Tibial artery (tissue), 4 donors: ENCODE data around the gene SH3D21.

Source experiments
- DNase-seq, 2 donors: peaks; one replicate each; pipeline ENCODE4 v3.0.0-alpha.2; 2019
- H3K27ac ChIP-seq, 2 donors: fragments of 200-600 bp; sonication (generic) in 1 of 2; 1 replicate in 1 of 2; 2 replicates in 1 of 2; pipeline ENCODE4 v1.5.1; 2018 to 2019; ENCODE audit warnings: mild to moderate bottlenecking in 1 of 2
- H3K27me3 ChIP-seq, 2 donors: fragments of 200-600 bp; sonication (generic) in 1 of 2; one replicate each; pipeline versions ENCODE4 v1.5.1 to v1.6.0; 2016 to 2019
- H3K36me3 ChIP-seq, 3 donors: fragments of 200-600 bp; sonication (generic) in 2 of 3; one replicate each; pipeline ENCODE4 v1.5.1; 2016 to 2019; ENCODE audit warnings: mild to moderate bottlenecking in 2 of 3
- H3K4me1 ChIP-seq, 4 donors: fragments of 200-600 bp; sonication (generic) in 2 of 4; 1 replicate in 3 of 4; 2 replicates in 1 of 4; pipeline ENCODE4 v1.5.1; 2016 to 2019
- H3K4me3 ChIP-seq, 2 donors: fragments of 200-600 bp; sonication (generic) in 1 of 2; 1 replicate in 1 of 2; 2 replicates in 1 of 2; pipeline ENCODE4 v1.5.1; 2018 to 2019; ENCODE audit warnings: mild to moderate bottlenecking in 2 of 2
- H3K9me3 ChIP-seq, 3 donors: fragments of 200-600 bp; sonication (generic) in 1 of 3; one replicate each; pipeline ENCODE4 v1.5.1; 2016 to 2019
- CTCF ChIP-seq, 2 experiments: fragments of 200-600 bp in 1 of 2; fragments of 450-650 bp in 1 of 2; IDR thresholded peaks; one replicate each; pipeline ENCODE4 v1.5.1; 2017 to 2019; ENCODE audit warnings: antibody characterized with exemption in 2 of 2, mild to moderate bottlenecking in 1 of 2, moderate library complexity in 1 of 2
- intact Hi-C: fragments of 100-400 bp; cut with DNase I; formaldehyde crosslinking; loops from one replicate; pipeline ENCODE4 v1.15.0; 2023; ENCODE audit warnings: low total_unique reads

The SH3D21 gene

GRCh38 chr1:36306210-36306901 is at the start of gene SH3D21:
Gene SH3D21 (plus strand): TSS chr1:36306368. CDS start chr1:36306421, 53 bp downstream.
- H3K27me3 ChIP-seq = no peaks in the 10 kb centered on the region
- peaks cover 12 to 32% (median 28%) of the 10 kb centered on the region in 3 donors for H3K36me3 ChIP-seq
- DNase-seq = peak; percentile 53 to 74
- intact Hi-C loops = no loop called here
- H3K9me3 ChIP-seq = no peaks in the 10 kb centered on the region
- no peak for TF ChIP-seq CTCF (IDR thresholded peaks at IDR 0.05)
- peaks cover 0 to 21% (median 16%) of the 10 kb centered on the region in 4 donors for H3K4me1 ChIP-seq
- H3K4me3 ChIP-seq = peak within 1 kb of the TSS; percentile 58 to 64
- H3K27ac ChIP-seq = peak within 1 kb of the TSS; percentile 44 to 76

- no peak for TF ChIP-seq CTCF (IDR thresholded peaks at IDR 0.05)
- Histone ChIP-seq H3K36me3 (peaks cover 10 to 23% (median 21%) of the 10 kb centered on the region in 3 donors), H3K4me1 (peaks cover 0 to 63% (median 35%) of the 10 kb centered on the region in 4 donors), H3K4me3 (no peak overlapping the region), H3K27me3 (no peaks in the 10 kb centered on the region), H3K9me3 (no peaks in the 10 kb centered on the region), H3K27ac (no peak overlapping the region)
- no peak for DNase-seq
- intact Hi-C loops = no loop called here
Observed at GRCh38 chr1:36256558-36257374, 49.4 kb upstream of the SH3D21 start.

- H3K27ac ChIP-seq = no peak overlapping the region
- peaks cover 0 to 57% (median 29%) of the 10 kb centered on the region in 4 donors for H3K4me1 ChIP-seq
- H3K4me3 ChIP-seq = no peak overlapping the region
- DNase-seq = no peak
- TF ChIP-seq CTCF (IDR thresholded peaks at IDR 0.05) = no peak
- H3K36me3 ChIP-seq = peaks cover 11 to 23% (median 21%) of the 10 kb centered on the region in 3 donors
- no peaks in the 10 kb centered on the region for H3K9me3 ChIP-seq
- intact Hi-C loops = no loop called here
- no peaks in the 10 kb centered on the region for H3K27me3 ChIP-seq
Observed at GRCh38 chr1:36257375-36257767, 48.8 kb upstream of the SH3D21 start.

- Histone ChIP-seq H3K36me3 (peaks cover 11 to 31% (median 21%) of the 10 kb centered on the region in 3 donors), H3K27ac (no peak overlapping the region), H3K9me3 (no peaks in the 10 kb centered on the region), H3K4me3 (no peak overlapping the region), H3K4me1 (peaks cover 0 to 41% (median 23%) of the 10 kb centered on the region in 4 donors), H3K27me3 (no peaks in the 10 kb centered on the region)
- TF ChIP-seq CTCF (IDR thresholded peaks at IDR 0.05) = no peak
- intact Hi-C loops = no loop called here
- DNase-seq = no peak
Observed at GRCh38 chr1:36258960-36259344, 47.2 kb upstream of the SH3D21 start.

- H3K36me3 ChIP-seq = peaks cover 8 to 22% (median 9%) of the 10 kb centered on the region in 3 donors
- H3K4me3 ChIP-seq = no peak overlapping the region
- intact Hi-C loops = no loop called here
- no peak overlapping the region for H3K27ac ChIP-seq
- DNase-seq = no peak
- peaks cover 0 to 36% (median 5%) of the 10 kb centered on the region in 4 donors for H3K4me1 ChIP-seq
- no peaks in the 10 kb centered on the region for H3K9me3 ChIP-seq
- no peak for TF ChIP-seq CTCF (IDR thresholded peaks at IDR 0.05)
- no peaks in the 10 kb centered on the region for H3K27me3 ChIP-seq
Observed at GRCh38 chr1:36268981-36269380, 37.2 kb upstream of the SH3D21 start.
